Measurements from ENCODE around the gene KIF11.
"Not testable (repeated sequence)": the region's sequence is repeated elsewhere in the genome, so short reads cannot be mapped to it uniquely, and the experiment has no call there.

The KIF11 gene

GRCh38 chr10:92640107-92640506, 47.2 kb downstream of the KIF11 start:
- Histone ChIP-seq H3K4me3 (ENCODE audit: low read length) (no peak overlapping the region), H3K79me2 (ENCODE audit: low read length) (peaks cover 15% of the 10 kb centered on the region), H3K4me2 (ENCODE audit: low read depth, low read length) (no peak overlapping the region), H3K9ac (ENCODE audit: low read length) (no peak overlapping the region), H3K4me1 (ENCODE audit: low read length) (no peaks in the 10 kb centered on the region), H3K27ac (ENCODE audit: low read length) (no peak overlapping the region), H3K36me3 (replicated peaks; ENCODE audit: insufficient read depth, low read length) (peaks cover 13% of the 10 kb centered on the region), H2AFZ (ENCODE audit: low read length) (no peak overlapping the region), H3F3A (ENCODE audit: insufficient read depth, low read length) (peaks cover 3% of the 10 kb centered on the region; the same call in 1 of the 2 replicates), H4K20me1 (ENCODE audit: insufficient read depth, low read length) (no peaks in the 10 kb centered on the region), H3K9me3 (replicated peaks; ENCODE audit: insufficient read depth, low read length) (no peaks in the 10 kb centered on the region), H3K9me2 (replicated peaks; ENCODE audit: insufficient read depth, low read length) (no peaks in the 10 kb centered on the region), H3K27me3 (replicated peaks; ENCODE audit: insufficient read depth, low read length) (no peaks in the 10 kb centered on the region)
- no peak for DNase-seq
- TF ChIP-seq CTCF (IDR thresholded peaks at IDR 0.05; ENCODE audit: low read length) (no peak), EZH2 (optimal IDR thresholded peaks at IDR 0.05; ENCODE audit: low read depth, low read length) (no peak), EZH2phosphoT487 (IDR thresholded peaks at IDR 0.05; ENCODE audit: low read length) (no peak)

- Histone ChIP-seq H3K9me2 (replicated peaks; ENCODE audit: insufficient read depth, low read length) (no peaks in the 10 kb centered on the region), H3K4me1 (ENCODE audit: low read length) (no peaks in the 10 kb centered on the region), H3K79me2 (ENCODE audit: low read length) (peaks cover 20% of the 10 kb centered on the region), H3K9me3 (replicated peaks; ENCODE audit: insufficient read depth, low read length) (no peaks in the 10 kb centered on the region), H2AFZ (ENCODE audit: low read length) (no peak overlapping the region), H3F3A (ENCODE audit: insufficient read depth, low read length) (no peaks in the 10 kb centered on the region), H3K27ac (ENCODE audit: low read length) (no peak overlapping the region), H3K27me3 (replicated peaks; ENCODE audit: insufficient read depth, low read length) (no peaks in the 10 kb centered on the region), H3K36me3 (replicated peaks; ENCODE audit: insufficient read depth, low read length) (peaks cover 15% of the 10 kb centered on the region; the same call in 1 of the 2 replicates), H3K4me2 (ENCODE audit: low read depth, low read length) (no peak overlapping the region), H3K4me3 (ENCODE audit: low read length) (no peak overlapping the region), H3K9ac (ENCODE audit: low read length) (no peak overlapping the region), H4K20me1 (ENCODE audit: insufficient read depth, low read length) (no peaks in the 10 kb centered on the region)
- TF ChIP-seq EZH2 (optimal IDR thresholded peaks at IDR 0.05; ENCODE audit: low read depth, low read length), result no peak
- no peak for TF ChIP-seq CTCF (IDR thresholded peaks at IDR 0.05; ENCODE audit: low read length)
- TF ChIP-seq EZH2phosphoT487 (IDR thresholded peaks at IDR 0.05; ENCODE audit: low read length), result no peak
- no peak for DNase-seq
These were observed 48.6 kb downstream of the KIF11 start for GRCh38 chr10:92641492-92641891.

- Histone ChIP-seq H3K27ac (ENCODE audit: low read length) (no peak overlapping the region), H2AFZ (ENCODE audit: low read length) (no peak overlapping the region), H3K4me3 (ENCODE audit: low read length) (no peak overlapping the region), H3K36me3 (replicated peaks; ENCODE audit: insufficient read depth, low read length) (peaks cover 36% of the 10 kb centered on the region; the same call in 1 of the 2 replicates), H3K4me1 (ENCODE audit: low read length) (no peaks in the 10 kb centered on the region), H3K4me2 (ENCODE audit: low read depth, low read length) (no peak overlapping the region), H3K9me3 (replicated peaks; ENCODE audit: insufficient read depth, low read length) (no peaks in the 10 kb centered on the region), H3K9me2 (replicated peaks; ENCODE audit: insufficient read depth, low read length) (no peaks in the 10 kb centered on the region), H3K79me2 (ENCODE audit: low read length) (peaks cover 27% of the 10 kb centered on the region), H4K20me1 (ENCODE audit: insufficient read depth, low read length) (no peaks in the 10 kb centered on the region), H3K27me3 (replicated peaks; ENCODE audit: insufficient read depth, low read length) (no peaks in the 10 kb centered on the region), H3F3A (ENCODE audit: insufficient read depth, low read length) (no peaks in the 10 kb centered on the region), H3K9ac (ENCODE audit: low read length) (no peak overlapping the region)
- DNase-seq, result no peak
- TF ChIP-seq CTCF (IDR thresholded peaks at IDR 0.05; ENCODE audit: low read length) (no peak), EZH2 (optimal IDR thresholded peaks at IDR 0.05; ENCODE audit: low read depth, low read length) (no peak), EZH2phosphoT487 (IDR thresholded peaks at IDR 0.05; ENCODE audit: low read length) (no peak)
These were observed 52.0 kb downstream of the KIF11 start for GRCh38 chr10:92644921-92645320.

- peaks cover 43% of the 10 kb centered on the region for H3K36me3 ChIP-seq (replicated peaks; ENCODE audit: insufficient read depth, low read length)
- not testable (repeated sequence) for DNase-seq; H2AFZ ChIP-seq (ENCODE audit: low read length); H3K27ac ChIP-seq (ENCODE audit: low read length); H3K9ac ChIP-seq (ENCODE audit: low read length); H3K4me1 ChIP-seq (ENCODE audit: low read length); H3F3A ChIP-seq (ENCODE audit: insufficient read depth, low read length); H3K9me2 ChIP-seq (replicated peaks; ENCODE audit: insufficient read depth, low read length); H3K27me3 ChIP-seq (replicated peaks; ENCODE audit: insufficient read depth, low read length); H4K20me1 ChIP-seq (ENCODE audit: insufficient read depth, low read length); H3K4me3 ChIP-seq (ENCODE audit: low read length); H3K4me2 ChIP-seq (ENCODE audit: low read depth, low read length); H3K9me3 ChIP-seq (replicated peaks; ENCODE audit: insufficient read depth, low read length); H3K79me2 ChIP-seq (ENCODE audit: low read length)
These were observed 57.9 kb downstream of the KIF11 start for GRCh38 chr10:92650864-92651263.
